Thyroid gland (tissue), 4 donors: ENCODE results near the gene OR2C1.

Experiments used
- POLR2A ChIP-seq, 2 donors: fragments of 450-650 bp; IDR thresholded peaks; one replicate each; pipeline ENCODE4 v1.6.1; 2017; ENCODE audit warnings: antibody characterized with exemption in 2 of 2, mild to moderate bottlenecking in 2 of 2, moderate library complexity in 1 of 2
- TF ChIP-seq, protein P1 (sequence below), 6 experiments: fragments of 200-600 bp in 3 of 6; fragments of 450-650 bp in 3 of 6; sonication (generic) in 3 of 6; IDR thresholded peaks; one replicate each; pipeline ENCODE4 v1.5.1; 2016 to 2019; ENCODE audit warnings: antibody characterized with exemption in 6 of 6, mild to moderate bottlenecking in 2 of 6, inconsistent platforms in 1 of 6, moderate library complexity in 1 of 6

DNA sequence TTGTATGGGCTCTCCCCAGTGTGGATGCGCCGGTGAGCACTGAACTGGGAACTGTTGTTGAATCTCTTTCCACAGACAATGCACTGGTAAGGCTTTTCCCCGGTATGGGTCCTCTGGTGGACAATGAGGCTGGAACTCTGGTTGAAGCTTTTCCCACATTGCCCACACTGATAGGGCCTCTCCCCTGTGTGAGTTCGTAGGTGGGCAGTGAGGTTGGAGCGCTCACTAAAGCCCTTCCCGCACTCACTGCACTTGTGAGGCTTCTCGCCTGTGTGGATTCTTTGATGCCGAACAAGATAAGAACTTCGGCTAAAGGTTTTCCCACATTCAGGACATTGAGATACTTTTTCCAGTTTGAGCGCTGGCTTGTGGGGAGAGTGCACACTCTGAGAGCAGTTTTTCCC is 27.4 kb downstream of the OR2C1 start:
- TF ChIP-seq, protein P1, sequence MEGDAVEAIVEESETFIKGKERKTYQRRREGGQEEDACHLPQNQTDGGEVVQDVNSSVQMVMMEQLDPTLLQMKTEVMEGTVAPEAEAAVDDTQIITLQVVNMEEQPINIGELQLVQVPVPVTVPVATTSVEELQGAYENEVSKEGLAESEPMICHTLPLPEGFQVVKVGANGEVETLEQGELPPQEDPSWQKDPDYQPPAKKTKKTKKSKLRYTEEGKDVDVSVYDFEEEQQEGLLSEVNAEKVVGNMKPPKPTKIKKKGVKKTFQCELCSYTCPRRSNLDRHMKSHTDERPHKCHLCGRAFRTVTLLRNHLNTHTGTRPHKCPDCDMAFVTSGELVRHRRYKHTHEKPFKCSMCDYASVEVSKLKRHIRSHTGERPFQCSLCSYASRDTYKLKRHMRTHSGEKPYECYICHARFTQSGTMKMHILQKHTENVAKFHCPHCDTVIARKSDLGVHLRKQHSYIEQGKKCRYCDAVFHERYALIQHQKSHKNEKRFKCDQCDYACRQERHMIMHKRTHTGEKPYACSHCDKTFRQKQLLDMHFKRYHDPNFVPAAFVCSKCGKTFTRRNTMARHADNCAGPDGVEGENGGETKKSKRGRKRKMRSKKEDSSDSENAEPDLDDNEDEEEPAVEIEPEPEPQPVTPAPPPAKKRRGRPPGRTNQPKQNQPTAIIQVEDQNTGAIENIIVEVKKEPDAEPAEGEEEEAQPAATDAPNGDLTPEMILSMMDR (IDR thresholded peaks at IDR 0.05): no peak
- TF ChIP-seq POLR2A (IDR thresholded peaks at IDR 0.05): no peak
